Neural crest cell (in vitro differentiated cells): ENCODE results near the gene OR5B12. TPM values are rescaled to one million over a fixed set of nuclear protein-coding genes. Genes with fewer than 3 reads are reported as not detected.

Source experiments
- DNase-seq: peaks from one replicate; pipeline ENCODE4 v3.0.0; 2021; ENCODE audit warnings: low read depth, mixed read lengths, low spot score
- H3K27ac Mint-ChIP-seq: one replicate; pipeline ENCODE4 v1.8.0; 2021; ENCODE audit warnings: mild to moderate bottlenecking, mixed read lengths; ENCODE audit not compliant: unreplicated experiment
- H3K27me3 Mint-ChIP-seq: 2 replicates; pipeline ENCODE4 v1.8.0; 2021; ENCODE audit warnings: low read depth, mild to moderate bottlenecking, mixed read lengths
- H3K36me3 Mint-ChIP-seq: 2 replicates; pipeline ENCODE4 v1.8.0; 2021; ENCODE audit warnings: low read depth, mild to moderate bottlenecking, mixed read lengths
- H3K4me1 Mint-ChIP-seq: 2 replicates; pipeline ENCODE4 v1.8.0; 2021; ENCODE audit warnings: mixed read lengths
- H3K4me3 Mint-ChIP-seq: one replicate; pipeline ENCODE4 v1.8.0; 2021; ENCODE audit warnings: mild to moderate bottlenecking, mixed read lengths
- H3K9me3 Mint-ChIP-seq: 2 replicates; pipeline ENCODE4 v1.8.0; 2021; ENCODE audit warnings: mixed read lengths
- total RNA-seq: library from RNA; stranded (reverse); gene quantifications from 2 replicates; pipeline ENCODE4 v1.2.1, GENCODE V29; 2021
- TF ChIP-seq, protein P1 (sequence below): fragments of 200-600 bp; sonication (generic); conservative IDR thresholded peaks from 2 replicates; pipeline ENCODE4 v1.5.0; 2021; ENCODE audit warnings: antibody characterized with exemption, mild to moderate bottlenecking

The OR5B12 gene
- total RNA-seq, 1 donor from 2014 or later = not detected

DNA sequence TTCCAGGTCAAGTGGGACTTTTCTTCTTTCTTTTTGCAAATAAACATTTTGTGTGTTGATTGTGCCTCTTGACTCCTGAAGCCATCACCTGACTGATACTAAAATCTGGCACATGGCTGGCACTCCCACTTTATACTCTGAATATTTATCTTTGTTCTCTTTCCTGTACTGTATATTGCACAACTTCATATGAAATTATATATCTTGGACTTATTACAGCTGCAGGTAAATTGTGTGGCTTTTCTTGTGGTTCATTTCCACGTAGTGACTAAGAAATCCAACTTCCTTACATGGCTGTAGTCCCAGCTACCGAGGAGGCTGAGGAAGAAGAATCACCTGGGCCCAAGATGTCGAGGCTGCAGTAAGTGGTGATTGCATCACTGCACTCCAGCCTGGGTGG lies 23.7 kb upstream of the OR5B12 start:
- no peaks in the 10 kb centered on the region for H3K4me1 Mint-ChIP-seq
- TF ChIP-seq, protein P1, sequence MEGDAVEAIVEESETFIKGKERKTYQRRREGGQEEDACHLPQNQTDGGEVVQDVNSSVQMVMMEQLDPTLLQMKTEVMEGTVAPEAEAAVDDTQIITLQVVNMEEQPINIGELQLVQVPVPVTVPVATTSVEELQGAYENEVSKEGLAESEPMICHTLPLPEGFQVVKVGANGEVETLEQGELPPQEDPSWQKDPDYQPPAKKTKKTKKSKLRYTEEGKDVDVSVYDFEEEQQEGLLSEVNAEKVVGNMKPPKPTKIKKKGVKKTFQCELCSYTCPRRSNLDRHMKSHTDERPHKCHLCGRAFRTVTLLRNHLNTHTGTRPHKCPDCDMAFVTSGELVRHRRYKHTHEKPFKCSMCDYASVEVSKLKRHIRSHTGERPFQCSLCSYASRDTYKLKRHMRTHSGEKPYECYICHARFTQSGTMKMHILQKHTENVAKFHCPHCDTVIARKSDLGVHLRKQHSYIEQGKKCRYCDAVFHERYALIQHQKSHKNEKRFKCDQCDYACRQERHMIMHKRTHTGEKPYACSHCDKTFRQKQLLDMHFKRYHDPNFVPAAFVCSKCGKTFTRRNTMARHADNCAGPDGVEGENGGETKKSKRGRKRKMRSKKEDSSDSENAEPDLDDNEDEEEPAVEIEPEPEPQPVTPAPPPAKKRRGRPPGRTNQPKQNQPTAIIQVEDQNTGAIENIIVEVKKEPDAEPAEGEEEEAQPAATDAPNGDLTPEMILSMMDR = no peak
- peaks cover 11% of the 10 kb centered on the region for H3K9me3 Mint-ChIP-seq
- H3K36me3 Mint-ChIP-seq = no peaks in the 10 kb centered on the region
- H3K4me3 Mint-ChIP-seq = no peak overlapping the region
- no peak for DNase-seq
- H3K27me3 Mint-ChIP-seq = no peaks in the 10 kb centered on the region
- H3K27ac Mint-ChIP-seq = no peak overlapping the region

DNA sequence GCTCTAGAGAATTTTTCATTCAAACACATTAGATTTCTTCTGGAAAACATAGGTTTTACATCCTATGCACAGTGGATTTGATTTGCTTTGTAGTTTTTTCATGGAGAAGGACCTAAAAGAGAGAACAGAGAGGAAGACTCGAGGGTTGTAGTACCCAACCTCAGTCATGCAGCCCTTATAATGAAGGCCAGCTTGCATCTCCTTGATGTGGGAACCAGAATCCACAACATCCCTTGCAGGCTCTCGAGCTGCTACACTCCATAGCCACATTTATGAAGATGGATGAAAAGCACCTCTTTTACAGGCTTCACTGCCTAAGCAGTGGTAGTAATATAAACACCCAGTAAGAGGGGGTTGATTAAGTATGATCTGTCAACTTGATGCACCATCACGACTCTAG lies 9.5 kb upstream of the OR5B12 start:
- Mint-ChIP-seq H3K27me3 (peaks cover 2% of the 10 kb centered on the region), H3K36me3 (no peaks in the 10 kb centered on the region), H3K9me3 (peaks cover 15% of the 10 kb centered on the region), H3K27ac (no peak overlapping the region), H3K4me3 (no peak overlapping the region), H3K4me1 (no peaks in the 10 kb centered on the region)
- no peak for DNase-seq
- TF ChIP-seq, protein P1 = no peak

DNA sequence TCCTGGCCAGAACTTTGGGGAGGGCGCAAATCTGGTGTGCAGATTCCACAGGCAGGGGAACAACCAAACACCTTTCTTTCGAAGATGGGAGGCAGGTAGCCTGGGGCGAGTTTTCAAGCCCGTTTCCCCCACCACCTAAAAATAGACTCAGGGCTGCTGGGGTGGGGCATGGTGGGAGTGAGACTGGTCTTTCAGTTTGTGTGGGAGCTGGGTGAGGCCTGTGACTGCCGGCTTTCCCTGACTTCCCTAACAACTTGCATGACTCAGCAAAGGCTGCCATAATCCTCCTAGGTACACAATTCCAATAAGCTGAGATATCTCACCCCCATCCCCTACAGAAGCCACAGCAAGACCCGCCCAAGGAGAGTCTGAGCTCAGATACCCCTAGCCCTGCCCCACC lies 4.3 kb upstream of the OR5B12 start:
- peaks cover 3% of the 10 kb centered on the region for H3K36me3 Mint-ChIP-seq
- no peak overlapping the region for H3K27ac Mint-ChIP-seq
- TF ChIP-seq, protein P1 = no peak
- no peaks in the 10 kb centered on the region for H3K4me1 Mint-ChIP-seq
- no peak overlapping the region for H3K4me3 Mint-ChIP-seq
- H3K27me3 Mint-ChIP-seq = no peaks in the 10 kb centered on the region
- H3K9me3 Mint-ChIP-seq = peaks cover 12% of the 10 kb centered on the region
- DNase-seq = no peak

DNA sequence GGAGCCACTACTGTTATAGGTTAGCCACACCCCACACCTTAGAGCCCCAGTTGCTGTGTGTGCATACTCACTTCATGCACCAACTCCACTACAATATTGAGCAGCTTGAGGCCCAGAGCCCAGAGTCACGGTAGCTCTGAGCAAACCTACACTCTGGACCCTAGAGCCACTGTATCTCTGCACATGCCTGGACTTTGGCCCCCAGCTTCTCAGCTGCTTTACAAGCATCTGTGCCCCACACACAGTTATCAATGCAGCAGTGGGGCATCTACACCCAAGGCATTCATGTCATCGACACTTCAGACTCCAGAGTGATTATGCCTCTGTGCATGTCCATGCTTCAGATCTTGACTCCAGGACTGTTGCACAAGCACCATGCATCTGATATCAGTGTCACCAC lies 2.3 kb upstream of the OR5B12 start:
- Mint-ChIP-seq H3K4me1 (no peaks in the 10 kb centered on the region), H3K4me3 (no peak overlapping the region), H3K9me3 (peaks cover 12% of the 10 kb centered on the region), H3K27ac (no peak overlapping the region), H3K27me3 (no peaks in the 10 kb centered on the region), H3K36me3 (peaks cover 3% of the 10 kb centered on the region)
- no peak for DNase-seq
- TF ChIP-seq, protein P1 = no peak

DNA sequence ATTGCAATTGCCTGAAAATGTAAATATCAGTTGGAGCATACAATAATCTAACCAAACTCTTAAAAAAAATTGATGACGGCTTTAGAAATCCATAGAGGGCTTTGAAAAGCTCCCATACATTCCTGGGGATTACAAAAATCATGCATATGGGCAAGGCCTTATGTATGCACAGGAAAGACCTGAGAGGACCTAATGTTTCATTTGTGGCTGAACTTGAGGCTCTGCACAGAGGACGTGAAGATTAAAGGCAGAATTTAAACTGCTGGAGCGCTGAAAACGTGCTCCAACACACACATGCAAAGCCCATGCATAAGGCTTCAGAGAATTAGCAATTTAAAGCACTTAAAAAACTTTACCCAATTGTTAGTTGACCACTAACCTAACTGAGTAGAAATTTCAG lies 3.5 kb downstream of the OR5B12 start:
- TF ChIP-seq, protein P1 = no peak
- H3K4me1 Mint-ChIP-seq = no peaks in the 10 kb centered on the region
- H3K9me3 Mint-ChIP-seq = peaks cover 9% of the 10 kb centered on the region

DNA sequence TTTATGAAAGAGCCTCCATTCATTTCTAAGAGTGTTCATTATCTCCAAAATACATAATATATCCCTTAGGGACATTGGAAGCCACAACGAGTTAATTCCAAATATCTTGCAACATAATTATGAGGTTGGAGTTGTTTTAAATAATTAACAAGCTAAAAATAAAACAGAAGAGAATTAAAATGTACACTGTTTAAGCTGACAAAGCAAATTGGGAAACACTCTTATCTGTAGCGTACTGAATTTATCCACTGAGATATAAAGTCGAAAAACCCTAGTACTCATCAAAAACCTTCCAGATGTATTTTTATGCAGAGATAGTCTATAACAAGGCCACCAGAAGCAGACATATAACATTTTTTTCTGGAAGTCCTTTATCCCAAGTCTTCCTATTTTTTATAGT lies 7.8 kb downstream of the OR5B12 start:
- no peaks in the 10 kb centered on the region for H3K36me3 Mint-ChIP-seq
- H3K4me3 Mint-ChIP-seq = no peak overlapping the region
- TF ChIP-seq, protein P1 = no peak
- no peaks in the 10 kb centered on the region for H3K4me1 Mint-ChIP-seq
- peaks cover 14% of the 10 kb centered on the region for H3K9me3 Mint-ChIP-seq
- no peaks in the 10 kb centered on the region for H3K27me3 Mint-ChIP-seq
- no peak for DNase-seq
- no peak overlapping the region for H3K27ac Mint-ChIP-seq

More for the DNA sequence above, 3.5 kb downstream of the OR5B12 start:
- DNase-seq = no peak
- H3K36me3 Mint-ChIP-seq = no peaks in the 10 kb centered on the region
- H3K27me3 Mint-ChIP-seq = no peaks in the 10 kb centered on the region
- no peak overlapping the region for H3K27ac Mint-ChIP-seq
- H3K4me3 Mint-ChIP-seq = no peak overlapping the region
